Transverse colon (tissue), 4 donors: ENCODE data around the gene CHID1. TPM values are rescaled to one million over a fixed set of nuclear protein-coding genes. Genes with fewer than 3 reads are reported as not detected.

ENCODE experiments used
- DNase-seq: peaks from one replicate; pipeline ENCODE4 v3.0.0-alpha.2; 2019
- H3K27ac ChIP-seq, 4 donors: fragments of 200-600 bp; sonication (generic); 2 replicates each; pipeline ENCODE4 v1.5.1; 2016 to 2018; ENCODE audit warnings: inconsistent platforms in 4 of 4
- H3K27me3 ChIP-seq: fragments of 200-600 bp; sonication (generic); 2 replicates; pipeline ENCODE4 v1.5.1; 2017; ENCODE audit warnings: inconsistent platforms
- H3K36me3 ChIP-seq, 4 donors: fragments of 200-600 bp; sonication (generic); 2 replicates each; pipeline ENCODE4 v1.5.1; 2017 to 2019; ENCODE audit warnings: inconsistent platforms in 4 of 4
- H3K4me1 ChIP-seq, 4 donors: fragments of 200-600 bp; sonication (generic); 2 replicates each; pipeline ENCODE4 v1.5.1; 2017 to 2020; ENCODE audit warnings: inconsistent platforms in 4 of 4
- H3K4me3 ChIP-seq, 4 donors: fragments of 200-600 bp; sonication (generic); 1 replicate in 1 of 4; 2 replicates in 3 of 4; pipeline versions ENCODE4 v1.5.1 to v1.6.1; 2017 to 2019; ENCODE audit warnings: inconsistent platforms in 4 of 4
- H3K9me3 ChIP-seq, 2 donors: fragments of 200-600 bp; sonication (generic); 2 replicates each; pipeline ENCODE4 v1.5.1; 2017 to 2019; ENCODE audit warnings: inconsistent platforms in 2 of 2
- CTCF ChIP-seq, 5 experiments: fragments of 200-600 bp in 3 of 5; fragments of 450-650 bp in 2 of 5; sonication (generic) in 3 of 5; IDR thresholded peaks; 1 replicate in 2 of 5; 2 replicates in 3 of 5; pipeline ENCODE4 v1.5.1; 2016 to 2017; ENCODE audit warnings: antibody characterized with exemption in 5 of 5, inconsistent platforms in 3 of 5, mild to moderate bottlenecking in 2 of 5, moderate library complexity in 1 of 5
- EP300 ChIP-seq: sonication (generic); formaldehyde crosslinking; IDR thresholded peaks from one replicate; pipeline ENCODE4 v1.6.1; 2017; ENCODE audit warnings: antibody characterized with exemption, low read depth
- POLR2A ChIP-seq: fragments of 450-650 bp; IDR thresholded peaks from one replicate; pipeline ENCODE4 v1.6.1; 2016; ENCODE audit warnings: antibody characterized with exemption, mild to moderate bottlenecking, moderate library complexity
- POLR2AphosphoS5 ChIP-seq, 3 donors: sonication (generic); formaldehyde crosslinking; IDR thresholded peaks; one replicate each; pipeline ENCODE4 v1.6.1; 2016; ENCODE audit warnings: antibody characterized with exemption in 3 of 3
- WGBS, 2 donors: methylation state at CpG; one replicate each; pipeline ENCODE4 v1.1.5; 2018; ENCODE audit warnings: low coverage in 1 of 2; 5-methylcytosine and 5-hydroxymethylcytosine counted together
- in situ Hi-C, 4 donors: fragments of 200-750 bp; cut with MboI; loops; one replicate each; pipeline versions ENCODE4 v1.15.0 to v1.15.1; 2017; ENCODE audit warnings: low sequenced_read_pairs in 3 of 4, low pct_ligation_motif_present in 1 of 4, low pct_unique_long_range_greater_than_20kb in 1 of 4
- intact Hi-C: fragments of 100-400 bp; cut with DNase I; formaldehyde crosslinking; loops from one replicate; pipeline ENCODE4 v1.15.1; 2023; ENCODE audit warnings: low total_unique reads
- total RNA-seq, 4 donors: library from RNA; depleted of rRNA; stranded (reverse); fragments of >200 nt; gene quantifications; one replicate each; pipeline ENCODE4 v1.1.0, GENCODE V29; 2016

The CHID1 gene
- total RNA-seq, 4 donors from 2014 or later, result 15.3 to 58.2 (median 41.4) TPM

DNA sequence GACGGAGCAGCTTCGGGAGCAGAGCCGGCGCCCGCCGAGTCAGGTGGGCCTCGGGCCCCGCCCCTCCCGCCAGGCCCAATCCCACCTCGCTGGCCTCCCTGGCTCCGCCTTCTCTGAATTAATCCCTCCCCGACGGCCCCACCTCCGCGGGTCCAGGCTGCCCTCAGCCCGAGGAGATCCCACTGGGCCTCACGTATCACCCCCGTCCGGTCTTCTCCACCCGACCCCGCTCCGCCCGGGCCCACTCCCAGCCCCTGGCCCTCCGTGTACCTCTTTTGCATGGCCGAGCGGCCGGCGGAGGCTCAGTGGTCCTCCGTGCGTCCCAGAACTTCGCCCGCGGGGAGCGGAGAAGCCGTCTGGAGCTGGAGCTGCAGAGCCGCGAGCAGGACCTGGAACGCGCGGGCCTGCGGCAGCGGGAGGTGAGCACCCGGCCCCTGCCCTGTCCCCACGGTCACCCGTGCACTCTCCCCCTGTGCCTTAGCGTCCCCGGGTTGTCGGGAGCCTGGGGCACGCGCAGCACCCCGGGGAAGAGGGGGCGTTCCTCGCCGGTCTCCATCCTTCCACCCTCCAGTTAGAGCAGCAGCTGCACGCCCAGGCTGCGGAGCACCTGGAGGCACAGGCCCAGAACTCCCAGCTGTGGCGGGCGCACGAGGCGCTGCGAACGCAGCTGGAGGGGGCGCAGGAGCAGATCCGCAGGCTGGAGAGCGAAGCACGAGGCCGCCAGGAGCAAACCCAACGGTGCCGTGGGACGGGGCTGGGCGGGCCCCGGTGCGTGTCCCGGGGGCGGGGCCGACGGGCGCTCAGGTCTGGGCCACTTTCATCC is 80.1 kb downstream of the CHID1 start:
- no peaks in the 10 kb centered on the region for H3K9me3 ChIP-seq
- peaks cover 47 to 89% (median 81%) of the 10 kb centered on the region in 4 donors for H3K4me1 ChIP-seq
- peak overlapping the region in 2 of 4 donors; percentile 33 to 43 for H3K4me3 ChIP-seq
- H3K27me3 ChIP-seq, result peaks cover 65% of the 10 kb centered on the region
- peak; percentile 84 for DNase-seq
- no peaks in the 10 kb centered on the region for H3K36me3 ChIP-seq
- 11% methylated on average over 45 of the region's 78 CpGs; no CpG with 5 or more reads in 1 of the 2 donors for WGBS, 2 donors
- in situ Hi-C loops, result no loop called here
- intact Hi-C loops, result loop anchor here (1.0 kb wide), 1 partner anchor 28 kb away; no protein-coding TSS in a partner anchor
- peak in 1 of 3 donors; percentile 74 for TF ChIP-seq POLR2AphosphoS5 (IDR thresholded peaks at IDR 0.05)
- TF ChIP-seq POLR2A, result no peak
- no peak for TF ChIP-seq CTCF (IDR thresholded peaks at IDR 0.05)
- no peak for TF ChIP-seq EP300
- peak overlapping the region; percentile 16 to 95 (median 92) for H3K27ac ChIP-seq

DNA sequence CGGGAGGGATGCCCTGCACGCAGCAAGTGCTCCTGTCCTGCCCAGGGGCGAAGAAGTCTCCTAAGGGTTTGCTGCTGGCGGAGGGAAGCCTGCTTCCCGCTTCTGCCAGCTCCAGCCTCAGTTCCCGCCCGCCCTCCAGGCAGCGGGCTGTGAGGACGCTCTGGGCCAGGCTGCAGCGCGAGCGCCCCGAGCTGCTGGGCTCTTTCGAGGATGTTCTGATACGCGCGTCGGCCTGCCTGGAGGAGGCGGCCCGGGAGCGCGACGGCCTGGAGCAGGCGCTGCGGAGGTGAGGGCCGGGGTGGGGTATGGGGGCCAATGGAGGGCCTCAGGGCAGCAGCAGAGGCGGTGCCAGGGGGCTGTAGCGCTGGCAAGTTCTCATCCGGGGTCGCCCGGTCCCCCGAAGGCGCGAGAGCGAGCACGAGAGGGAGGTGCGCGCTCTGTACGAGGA is 80.7 kb downstream of the CHID1 start:
- in situ Hi-C loops (no loop called here), intact Hi-C loops (loop anchor here (1.0 kb wide), 1 partner anchor 28 kb away; no protein-coding TSS in a partner anchor)
- Histone ChIP-seq H3K36me3 (peaks cover 0 to 4% (median 0%) of the 10 kb centered on the region in 4 donors), H3K4me1 (peaks cover 46 to 88% (median 81%) of the 10 kb centered on the region in 4 donors), H3K4me3 (peak overlapping the region in 3 of 4 donors; percentile 6 to 43 (median 33)), H3K27ac (peak overlapping the region; percentile 16 to 95 (median 92)), H3K9me3 (no peaks in the 10 kb centered on the region), H3K27me3 (peaks cover 70% of the 10 kb centered on the region)
- 23% methylated on average over 35 of the region's 39 CpGs; no CpG with 5 or more reads in 1 of the 2 donors for WGBS, 2 donors
- no peak for DNase-seq
- TF ChIP-seq POLR2AphosphoS5 (IDR thresholded peaks at IDR 0.05), result peak in 1 of 3 donors; percentile 65
- no peak for TF ChIP-seq POLR2A

GRCh38 chr11:829176-829846 is 81.3 kb downstream of the CHID1 start:
- in situ Hi-C loops, result no loop called here

More at GRCh38 chr11:829176-829846, 81.3 kb downstream of the CHID1 start:
- intact Hi-C loops, result no loop called here
- Histone ChIP-seq H3K4me1 (peaks cover 40 to 88% (median 80%) of the 10 kb centered on the region in 4 donors), H3K4me3 (peak overlapping the region in 2 of 4 donors; percentile 33 to 43), H3K36me3 (peaks cover 0 to 9% (median 0%) of the 10 kb centered on the region in 4 donors), H3K27me3 (peaks cover 70% of the 10 kb centered on the region), H3K9me3 (no peaks in the 10 kb centered on the region), H3K27ac (peak overlapping the region; percentile 91 to 95 (median 94))
- DNase-seq, result peak; percentile 58
- WGBS, 2 donors, result 51% methylated on average over 34 of the region's 40 CpGs; no CpG with 5 or more reads in 1 of the 2 donors
- TF ChIP-seq POLR2A, result no peak
- TF ChIP-seq CTCF (IDR thresholded peaks at IDR 0.05), result no peak
- TF ChIP-seq EP300, result no peak
- no peak for TF ChIP-seq POLR2AphosphoS5 (IDR thresholded peaks at IDR 0.05)
